Ovary (tissue), 3 donors: ENCODE measurements around the gene NFKBIE.

ENCODE experiments used
- EP300 ChIP-seq: sonication (generic); formaldehyde crosslinking; IDR thresholded peaks from one replicate; pipeline ENCODE4 v1.6.1; 2017; ENCODE audit warnings: antibody characterized with exemption
- POLR2A ChIP-seq: fragments of 450-650 bp; IDR thresholded peaks from one replicate; pipeline ENCODE4 v1.6.1; 2017; ENCODE audit warnings: antibody characterized with exemption, mild to moderate bottlenecking, moderate library complexity
- TF ChIP-seq, protein P1 (sequence below), 3 donors: fragments of 450-650 bp in 2 of 3; fragments of 200-600 bp in 1 of 3; IDR thresholded peaks; one replicate each; pipeline versions ENCODE4 v1.5.1 to v1.8.0; 2016 to 2022; ENCODE audit warnings: antibody characterized with exemption in 3 of 3, mild to moderate bottlenecking in 1 of 3
- donor health status: DM: no; HTN: no; CAD: no.

DNA sequence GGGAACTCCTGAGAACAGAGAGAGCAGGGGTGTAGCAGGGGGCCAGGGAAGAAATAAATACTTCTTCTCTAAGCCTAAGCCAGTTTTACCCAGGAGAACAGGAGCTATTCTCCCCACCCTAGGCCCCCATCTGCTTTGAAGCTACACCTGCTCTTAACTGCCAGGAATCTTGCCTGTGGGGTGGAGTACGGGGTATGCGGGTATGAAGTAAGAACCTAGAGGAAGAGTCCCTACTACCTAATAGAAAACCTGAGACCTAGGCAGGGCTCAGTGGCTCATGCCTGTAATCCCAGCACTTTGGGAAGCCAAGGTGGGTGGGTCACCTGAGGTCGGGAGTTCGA, 40.4 kb downstream of the NFKBIE start:
- TF ChIP-seq, protein P1, sequence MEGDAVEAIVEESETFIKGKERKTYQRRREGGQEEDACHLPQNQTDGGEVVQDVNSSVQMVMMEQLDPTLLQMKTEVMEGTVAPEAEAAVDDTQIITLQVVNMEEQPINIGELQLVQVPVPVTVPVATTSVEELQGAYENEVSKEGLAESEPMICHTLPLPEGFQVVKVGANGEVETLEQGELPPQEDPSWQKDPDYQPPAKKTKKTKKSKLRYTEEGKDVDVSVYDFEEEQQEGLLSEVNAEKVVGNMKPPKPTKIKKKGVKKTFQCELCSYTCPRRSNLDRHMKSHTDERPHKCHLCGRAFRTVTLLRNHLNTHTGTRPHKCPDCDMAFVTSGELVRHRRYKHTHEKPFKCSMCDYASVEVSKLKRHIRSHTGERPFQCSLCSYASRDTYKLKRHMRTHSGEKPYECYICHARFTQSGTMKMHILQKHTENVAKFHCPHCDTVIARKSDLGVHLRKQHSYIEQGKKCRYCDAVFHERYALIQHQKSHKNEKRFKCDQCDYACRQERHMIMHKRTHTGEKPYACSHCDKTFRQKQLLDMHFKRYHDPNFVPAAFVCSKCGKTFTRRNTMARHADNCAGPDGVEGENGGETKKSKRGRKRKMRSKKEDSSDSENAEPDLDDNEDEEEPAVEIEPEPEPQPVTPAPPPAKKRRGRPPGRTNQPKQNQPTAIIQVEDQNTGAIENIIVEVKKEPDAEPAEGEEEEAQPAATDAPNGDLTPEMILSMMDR (IDR thresholded peaks at IDR 0.05), result no peak
- TF ChIP-seq POLR2A (no peak), EP300 (no peak)
